PC-9 (cell line): Measurements from ENCODE around the gene ADGRA3. TPM values are rescaled to one million over a fixed set of nuclear protein-coding genes. Genes with fewer than 3 reads are reported as not detected.
A peak's percentile ranks its signal among the peaks of the same experiment; 100 is the strongest.

ENCODE experiments used
- BruUV-seq: library from RNA; stranded (reverse); fragments of 400-500 nt; replicated peaks from 2 replicates; lab custom pipeline; 2021; lab: Mats Ljungman, UMichigan
- CTCF ChIA-PET: fragments of 300-600 bp; sonication (Branson Sonifier 250); formaldehyde crosslinking; loops from one replicate; lab custom pipeline; 2022; ENCODE audit warnings: antibody characterized with exemption; lab: Charles Lee
- POLR2A ChIA-PET: fragments of 300-600 bp; sonication (Branson Sonifier 250); formaldehyde crosslinking; loops from one replicate; lab custom pipeline; 2022; ENCODE audit warnings: antibody characterized with exemption; ENCODE audit not compliant: unreplicated experiment; lab: Charles Lee
- DNase-seq, 2 experiments: peaks; one replicate each; pipeline versions ENCODE4 v3.0.0 to v3.0.0-alpha.2; 2015 to 2022; ENCODE audit warnings: mixed read lengths in 1 of 2
- H2AFZ ChIP-seq: fragments of 200-600 bp; sonication (generic); 2 replicates; pipeline ENCODE4 v1.8.1; 2017; ENCODE audit warnings: antibody characterized with exemption
- H3F3A ChIP-seq: fragments of 200-600 bp; sonication (generic); 2 replicates; pipeline ENCODE4 v1.8.1; 2017; ENCODE audit warnings: antibody characterized with exemption, mild to moderate bottlenecking, low read depth; ENCODE audit not compliant: insufficient read depth
- H3K27ac ChIP-seq: fragments of 200-600 bp; sonication (generic); 2 replicates; pipeline ENCODE4 v1.6.1; 2016; ENCODE audit warnings: mixed run types
- H3K27me3 ChIP-seq: fragments of 200-600 bp; sonication (generic); 2 replicates; pipeline ENCODE4 v1.6.1; 2016; ENCODE audit warnings: low read depth, mixed run types; ENCODE audit not compliant: insufficient read depth
- H3K36me3 ChIP-seq: fragments of 200-600 bp; sonication (generic); 2 replicates; pipeline ENCODE4 v1.6.1; 2016; ENCODE audit warnings: low read depth, mixed run types
- H3K4me1 ChIP-seq: fragments of 200-600 bp; sonication (generic); replicated peaks from 2 replicates; pipeline ENCODE4 v1.6.1; 2016; ENCODE audit warnings: mixed run types; ENCODE audit not compliant: insufficient read depth
- H3K4me2 ChIP-seq: fragments of 200-600 bp; sonication (generic); 2 replicates; pipeline ENCODE4 v1.6.1; 2017; ENCODE audit warnings: mixed run types
- H3K4me3 ChIP-seq: fragments of 200-600 bp; sonication (generic); 2 replicates; pipeline ENCODE4 v1.6.1; 2016; ENCODE audit warnings: mixed run types
- H3K79me2 ChIP-seq: fragments of 200-600 bp; sonication (generic); 2 replicates; pipeline ENCODE4 v1.6.1; 2017; ENCODE audit warnings: low read depth, mixed run types
- H3K9me2 ChIP-seq: fragments of 200-600 bp; sonication (generic); 2 replicates; pipeline ENCODE4 v1.8.1; 2017; ENCODE audit warnings: mild to moderate bottlenecking; ENCODE audit not compliant: insufficient read depth
- H3K9me3 ChIP-seq: fragments of 200-600 bp; sonication (generic); 2 replicates; pipeline ENCODE4 v1.8.1; 2016; ENCODE audit warnings: low read depth; ENCODE audit not compliant: insufficient read depth
- H4K20me1 ChIP-seq: fragments of 200-600 bp; sonication (generic); 2 replicates; pipeline ENCODE4 v1.8.1; 2017; ENCODE audit not compliant: insufficient read depth
- CTCF ChIP-seq: fragments of 200-600 bp; sonication (generic); conservative IDR thresholded peaks from 2 replicates; pipeline ENCODE4 v1.6.1; 2017; ENCODE audit warnings: mixed run types, antibody characterized with exemption, mild to moderate bottlenecking, moderate library complexity
- EZH2 ChIP-seq: fragments of 200-600 bp; sonication (generic); IDR thresholded peaks from 2 replicates; pipeline ENCODE4 v1.8.0; 2017; ENCODE audit warnings: antibody characterized with exemption, low read depth
- intact Hi-C: fragments of 100-400 bp; cut with micrococcal nuclease; formaldehyde crosslinking; loops from one replicate; pipeline ENCODE4 v1.10.0; 2022; ENCODE audit not compliant: unreplicated experiment
- total RNA-seq: library from RNA; stranded (reverse); gene quantifications from 2 replicates; pipeline ENCODE4 v1.2.3, GENCODE V29; 2021

Gene ADGRA3
- total RNA-seq, 1 experiment from 2014 or later, result 40.5 TPM

GRCh38 chr4:22485737-22486136 lies 30.1 kb downstream of the ADGRA3 start:
- Histone ChIP-seq H3K27ac (no peak overlapping the region), H3F3A (no peaks in the 10 kb centered on the region), H4K20me1 (no peaks in the 10 kb centered on the region), H3K79me2 (peaks cover 64% of the 10 kb centered on the region), H3K4me3 (no peak overlapping the region), H2AFZ (no peak overlapping the region), H3K4me2 (no peak overlapping the region), H3K9me3 (no peaks in the 10 kb centered on the region), H3K4me1 (peaks cover 7% of the 10 kb centered on the region; the same call in 1 of the 2 replicates), H3K27me3 (no peaks in the 10 kb centered on the region), H3K36me3 (no peaks in the 10 kb centered on the region), H3K9me2 (no peaks in the 10 kb centered on the region)
- CTCF ChIA-PET, result no interaction called here
- no peak for DNase-seq
- TF ChIP-seq CTCF (no peak), EZH2 (no peak)
- intact Hi-C loops, result no loop called here
- POLR2A ChIA-PET, result no interaction called here
- BruUV-seq, result no TSS peak

- POLR2A ChIA-PET, result no interaction called here
- BruUV-seq, result no TSS peak
- no peak overlapping the region for H3K4me2 ChIP-seq
Observed at GRCh38 chr4:22483551-22483981, 32.3 kb downstream of the ADGRA3 start.

GRCh38 chr4:22482250-22483127 lies 33.4 kb downstream of the ADGRA3 start:
- POLR2A ChIA-PET, result interaction anchor here (0.6 kb wide), 1 partner anchor 93 kb away, joined by 10 read pairs; no protein-coding TSS in a partner anchor

More at GRCh38 chr4:22483551-22483981, 32.3 kb downstream of the ADGRA3 start:
- H3F3A ChIP-seq, result no peaks in the 10 kb centered on the region
- CTCF ChIA-PET, result no interaction called here
- H3K9me2 ChIP-seq, result no peaks in the 10 kb centered on the region
- H3K4me1 ChIP-seq, result peaks cover 7% of the 10 kb centered on the region; the same call in 1 of the 2 replicates
- no peaks in the 10 kb centered on the region for H3K27me3 ChIP-seq
- TF ChIP-seq CTCF (no peak), EZH2 (no peak)
- H3K36me3 ChIP-seq, result no peaks in the 10 kb centered on the region
- no peaks in the 10 kb centered on the region for H4K20me1 ChIP-seq
- no peak for DNase-seq
- H3K4me3 ChIP-seq, result no peak overlapping the region
- no peak overlapping the region for H2AFZ ChIP-seq
- H3K9me3 ChIP-seq, result no peaks in the 10 kb centered on the region
- intact Hi-C loops, result no loop called here
- 0 out of 2 replicates have a peak overlapping the region, but pooled peaks have one; percentile 16 for H3K27ac ChIP-seq
- peaks cover 52% of the 10 kb centered on the region for H3K79me2 ChIP-seq

More at GRCh38 chr4:22482250-22483127, 33.4 kb downstream of the ADGRA3 start:
- Histone ChIP-seq H3K27ac (no peak overlapping the region), H3K4me1 (peaks cover 7% of the 10 kb centered on the region; the same call in 1 of the 2 replicates), H3K9me3 (no peaks in the 10 kb centered on the region), H3K36me3 (no peaks in the 10 kb centered on the region), H3K79me2 (peaks cover 52% of the 10 kb centered on the region), H3K4me3 (no peak overlapping the region), H3K4me2 (no peak overlapping the region), H3K9me2 (no peaks in the 10 kb centered on the region), H3K27me3 (no peaks in the 10 kb centered on the region), H2AFZ (no peak overlapping the region), H4K20me1 (no peaks in the 10 kb centered on the region), H3F3A (no peaks in the 10 kb centered on the region)
- intact Hi-C loops, result no loop called here
- no TSS peak for BruUV-seq
- DNase-seq, result no peak
- CTCF ChIA-PET, result no interaction called here
- TF ChIP-seq EZH2 (no peak), CTCF (no peak)
